Activated naive CD8-positive, alpha-beta T cell treated with anti-CD3 and anti-CD28 coated beads, Interleukin-2, amount 50 U/mL, for 16 hours (primary cell): Measurements from ENCODE around the gene CT47A1.
"Not testable (repeated sequence)": the region's sequence is repeated elsewhere in the genome, so short reads cannot be mapped to it uniquely, and the experiment has no call there.

Experiments
- DNase-seq: peaks from one replicate; pipeline ENCODE4 v3.0.0-alpha.2; 2020; ENCODE audit warnings: low read depth, low spot score

CT47A1 gene

DNA sequence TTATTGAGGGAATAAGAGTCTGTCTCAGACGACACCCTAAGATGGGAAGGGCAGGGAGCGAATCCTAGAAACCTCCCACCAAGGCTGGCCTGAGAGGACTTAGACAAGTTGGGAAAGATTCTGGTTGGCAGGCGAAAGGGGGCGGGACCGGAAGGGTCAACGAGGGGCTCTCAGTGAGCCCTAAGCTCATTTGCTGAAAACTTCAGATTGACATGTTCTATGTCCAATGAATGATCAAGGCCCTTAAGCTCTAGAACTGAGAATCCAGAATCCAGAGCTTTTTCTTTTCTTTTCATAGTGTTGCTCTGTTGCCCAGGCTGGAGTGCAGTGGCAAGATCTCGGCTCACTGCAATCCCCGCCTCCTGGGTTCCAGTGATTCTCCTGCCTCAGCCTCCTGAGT is at the start of gene CT47A1:
CT47A1 (minus strand) TSS at position 101 of the 400 bp plus-strand sequence. CDS start 231 bp downstream, outside the sequence.
- DNase-seq, result not testable (repeated sequence)

DNA sequence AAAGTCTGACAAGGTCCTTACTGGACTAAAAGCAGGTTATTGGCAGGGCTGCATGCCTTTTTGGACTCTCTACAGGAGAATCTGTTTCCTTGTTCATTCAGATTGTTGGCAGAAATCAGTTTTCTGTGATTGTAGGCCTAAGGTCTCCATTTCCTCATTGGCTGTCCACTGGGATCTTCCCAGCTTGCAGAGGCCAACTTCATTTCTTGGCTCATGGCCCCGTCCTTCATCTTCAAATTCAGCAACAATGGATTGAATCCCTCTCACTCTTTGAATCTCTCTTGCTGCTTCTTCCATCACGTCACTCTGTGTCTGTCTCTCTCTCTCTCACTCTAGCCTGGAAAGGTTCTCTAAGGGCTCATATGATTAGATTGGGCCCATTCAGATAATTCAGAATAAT is 47.0 kb upstream of the CT47A1 start:
- no peak for DNase-seq

DNA sequence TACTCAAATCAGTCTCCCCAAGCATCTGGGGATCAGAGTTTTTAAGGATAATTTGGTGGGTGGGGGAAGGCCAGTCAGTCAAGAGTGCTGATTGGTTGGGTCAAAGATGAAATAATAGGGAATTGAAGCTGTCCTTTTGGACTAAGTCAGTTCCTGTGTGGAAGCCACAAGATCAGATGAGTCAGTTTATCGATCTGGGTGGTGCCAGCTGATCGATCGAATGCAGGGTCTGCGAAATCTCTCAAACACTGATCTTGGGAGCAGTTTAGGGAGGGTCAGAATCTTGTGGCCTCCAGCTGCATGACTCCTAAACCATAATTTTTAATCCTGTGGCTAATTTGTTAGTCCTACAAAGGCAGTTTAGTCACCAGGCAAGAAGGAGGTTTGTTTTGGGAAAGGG is 44.5 kb upstream of the CT47A1 start:
- no peak for DNase-seq

DNA sequence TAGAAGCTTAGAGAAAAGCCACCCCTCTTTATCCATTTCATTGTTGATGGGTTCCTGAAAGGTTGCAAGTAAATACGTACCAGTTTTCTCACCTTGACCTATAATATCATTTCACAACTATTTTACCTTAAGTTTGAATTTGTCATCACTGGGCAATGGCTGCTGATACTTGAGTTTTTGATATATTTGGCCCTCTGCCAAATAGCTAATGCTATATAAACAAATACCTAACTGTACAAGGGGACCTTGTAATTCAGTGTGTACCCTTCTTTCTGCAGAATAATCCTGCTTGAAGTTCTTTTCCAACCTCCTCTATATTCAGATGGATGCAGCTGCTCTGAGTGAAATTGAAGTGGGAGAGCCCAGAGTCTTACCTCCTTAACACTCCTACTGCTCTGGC is 42.9 kb upstream of the CT47A1 start:
- no peak for DNase-seq

DNA sequence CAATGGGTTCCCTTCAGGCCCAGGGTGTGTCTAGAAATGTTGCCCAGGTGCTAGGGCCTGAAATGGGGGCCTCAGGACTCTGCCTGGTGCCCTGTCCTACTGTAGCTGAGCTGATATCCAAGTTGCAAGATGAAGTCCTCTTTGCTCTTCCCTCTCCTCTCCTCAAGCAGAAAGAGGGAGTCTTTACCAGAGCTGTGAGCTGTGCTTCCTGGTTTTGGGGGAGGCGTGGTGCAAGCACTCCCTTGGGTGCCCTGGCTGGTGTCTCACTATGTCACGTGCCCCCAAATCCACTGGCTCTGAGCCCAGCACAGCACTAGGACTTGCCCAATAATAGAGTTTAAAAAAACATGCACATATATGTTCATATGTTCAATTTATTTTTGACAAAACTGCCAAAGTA is 29.3 kb upstream of the CT47A1 start:
- no peak for DNase-seq

DNA sequence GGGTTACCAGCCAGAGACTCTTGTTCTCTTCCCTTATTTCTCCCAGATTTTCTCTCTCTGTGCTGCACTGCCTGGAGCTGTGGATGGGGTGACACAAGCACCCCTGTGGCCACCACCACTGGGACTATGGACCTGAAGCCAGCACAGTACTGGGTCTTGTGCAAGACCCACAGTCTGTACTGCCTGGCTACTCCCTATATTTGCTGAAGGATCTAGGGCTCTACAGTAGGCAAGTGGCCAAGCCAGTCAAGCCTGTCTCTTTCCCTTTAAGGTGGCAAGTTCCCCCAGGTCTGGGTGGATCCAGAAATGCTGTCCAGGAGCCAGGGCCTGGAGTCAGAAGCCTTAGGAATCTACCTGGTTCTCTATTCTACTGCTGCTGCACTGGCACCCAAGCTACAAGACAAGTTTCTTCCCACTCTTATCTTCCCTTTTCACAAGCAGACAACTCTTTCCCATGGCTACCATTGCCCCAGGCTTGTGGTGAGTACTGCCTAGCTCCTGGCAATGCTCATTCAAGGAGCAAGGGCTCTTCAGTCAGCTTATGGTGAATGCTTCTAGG is 28.4 kb upstream of the CT47A1 start:
- no peak for DNase-seq

DNA sequence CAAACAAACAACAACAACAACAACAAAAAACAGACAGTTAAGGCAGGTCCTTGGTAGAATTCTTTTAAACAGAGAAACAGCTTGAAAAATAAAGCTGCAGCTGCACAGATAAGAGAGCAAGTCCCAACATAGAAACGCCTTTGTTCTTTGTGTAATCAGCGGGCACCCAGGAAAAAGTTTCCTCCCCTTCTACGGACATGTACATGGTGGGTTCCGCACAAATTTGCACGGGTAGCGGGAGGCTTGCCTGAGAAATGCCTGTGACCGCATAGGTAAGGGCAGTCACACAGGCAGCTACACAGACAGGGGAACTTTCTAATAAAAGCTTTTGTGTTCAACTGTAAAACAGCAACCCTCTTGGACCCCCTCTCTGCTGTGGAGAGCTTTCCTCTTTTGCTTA is 25.7 kb upstream of the CT47A1 start:
- no peak for DNase-seq

DNA sequence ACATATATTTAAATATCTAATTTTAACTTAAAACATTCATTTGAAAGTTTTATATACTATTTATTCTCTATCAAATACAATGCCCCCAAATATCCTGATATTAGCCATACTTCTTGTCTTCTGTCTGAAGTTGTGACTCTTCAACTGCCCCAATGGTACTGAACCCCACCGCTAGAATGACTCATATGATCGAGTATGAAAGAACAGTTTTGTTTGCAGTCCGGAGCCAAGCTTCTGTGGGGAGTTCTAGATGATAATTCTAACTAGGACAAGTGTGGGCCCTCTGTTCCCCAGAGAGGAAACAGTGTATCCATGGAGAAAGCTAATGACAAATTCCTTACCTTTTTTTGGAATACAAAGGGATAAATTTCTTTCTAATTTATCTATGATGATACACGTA is 24.7 kb upstream of the CT47A1 start:
- no peak for DNase-seq

DNA sequence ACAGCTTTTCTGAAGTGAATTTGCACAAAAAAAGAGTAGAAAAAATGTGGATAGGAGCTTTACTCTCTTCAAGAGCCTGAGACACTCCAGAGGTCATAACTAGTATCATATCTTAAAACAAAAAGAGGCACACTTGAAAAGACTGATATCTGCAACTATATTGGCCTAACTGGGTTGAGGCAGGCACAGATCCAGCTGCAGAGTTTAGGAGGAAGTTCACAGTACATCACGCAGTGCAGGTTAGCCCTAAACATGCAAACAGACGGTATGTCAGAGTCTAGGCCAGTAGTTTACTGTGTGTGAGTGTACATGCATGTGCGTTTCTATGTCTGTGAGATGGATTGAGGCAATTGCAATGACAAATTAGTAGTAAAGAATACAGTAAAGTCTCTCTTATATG is 24.2 kb upstream of the CT47A1 start:
- DNase-seq, result no peak

DNA sequence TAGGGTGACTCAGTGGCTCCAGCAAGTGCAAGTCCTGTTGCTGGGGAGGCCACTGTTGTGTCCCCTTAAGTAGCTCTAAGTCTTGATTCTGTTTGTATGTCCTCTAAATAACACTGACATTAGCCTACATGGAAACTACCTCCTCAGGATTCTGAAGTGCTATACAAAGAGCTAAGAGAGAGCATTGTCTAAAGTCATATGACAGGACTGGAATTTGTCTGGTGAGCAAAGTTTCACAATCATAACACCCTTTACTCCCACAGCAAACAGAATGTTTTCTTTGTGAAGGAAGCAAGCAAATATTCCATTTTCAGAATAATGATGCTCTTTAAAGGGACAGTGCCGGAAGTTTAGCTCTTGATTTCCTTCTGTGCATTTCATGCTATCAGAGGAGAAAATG is 23.4 kb upstream of the CT47A1 start:
- no peak for DNase-seq

DNA sequence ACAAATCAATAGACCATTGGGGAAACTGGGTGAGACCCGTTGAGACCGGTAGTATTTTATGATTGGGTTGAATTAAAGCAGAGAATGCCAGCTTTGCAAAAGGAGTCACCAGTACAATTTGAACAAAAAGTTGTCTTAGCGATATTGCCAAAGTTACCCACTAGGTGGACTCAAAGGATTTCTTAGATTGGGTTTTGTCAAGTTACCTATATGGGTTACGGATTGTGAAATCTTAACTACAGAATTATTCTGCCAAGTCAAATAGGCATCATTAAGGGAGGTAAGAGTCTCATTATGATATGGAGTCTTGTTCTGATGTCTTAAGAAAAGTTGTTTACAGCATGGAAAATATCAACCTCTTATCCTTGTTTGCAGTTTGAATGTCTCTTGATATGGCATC is 15.0 kb upstream of the CT47A1 start:
- no peak for DNase-seq

DNA sequence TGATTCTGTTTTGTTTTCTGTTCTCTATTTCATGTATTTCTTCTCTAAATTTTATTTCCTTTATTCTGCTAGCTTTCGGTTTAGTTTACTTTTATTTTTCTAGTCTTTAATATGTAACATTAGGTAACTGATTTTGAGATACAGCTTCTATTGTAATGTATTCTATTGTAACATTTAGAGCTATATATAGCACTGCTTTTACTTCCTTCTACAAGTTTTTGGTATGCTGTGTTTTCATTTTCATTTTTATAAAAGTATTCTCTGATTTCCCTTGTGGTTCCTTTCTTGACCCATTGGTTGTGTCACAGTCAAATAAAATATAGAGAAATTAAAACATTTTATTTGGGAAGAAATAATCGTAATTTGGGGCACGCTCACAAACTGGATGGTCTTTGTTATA is 13.9 kb upstream of the CT47A1 start:
- DNase-seq, result no peak

DNA sequence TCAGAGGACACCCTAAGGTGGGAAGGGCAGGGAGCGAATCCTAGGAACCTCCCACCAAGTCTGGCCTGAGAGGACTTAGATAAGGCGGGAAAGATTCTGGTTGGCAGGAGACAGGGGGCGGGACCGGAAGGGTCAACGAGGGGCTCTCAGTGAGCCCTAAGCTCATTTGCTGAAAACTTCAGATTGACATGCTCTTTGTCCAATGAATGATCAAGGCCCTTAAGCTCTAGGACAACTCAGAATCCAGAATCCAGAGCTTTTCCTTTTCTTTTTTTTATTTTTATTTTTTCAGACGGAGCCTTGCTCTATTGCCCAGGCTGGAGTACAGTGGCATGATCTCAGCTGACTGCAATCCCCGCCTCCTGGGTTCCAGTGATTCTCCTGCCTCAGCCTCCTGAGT is 29.1 kb downstream of the CT47A1 start, which contains the start of gene CT47A7:
CT47A7 (minus strand) TSS at position 101 of the 400 bp plus-strand sequence. CDS start 255 bp downstream, outside the sequence.
- not testable (repeated sequence) for DNase-seq
